Measurements from ENCODE around the gene DGUOK.
A peak's percentile ranks its signal among the peaks of the same experiment; 100 is the strongest.

DGUOK gene

GRCh38 chr2:73995810-73996209 lies 69.1 kb downstream of the DGUOK start:
- no peak for DNase-seq (ENCODE audit: extremely low spot score)
- ChIA-PET POLR2A (no interaction called here), CTCF (interaction anchor here (0.8 to 2.2 kb wide), 12 partner anchors 9 to 168 kb away, joined by 3 to 11 read pairs (median 4); partner anchors contain the start of gene STAMBP)
- TF ChIP-seq, protein P1, sequence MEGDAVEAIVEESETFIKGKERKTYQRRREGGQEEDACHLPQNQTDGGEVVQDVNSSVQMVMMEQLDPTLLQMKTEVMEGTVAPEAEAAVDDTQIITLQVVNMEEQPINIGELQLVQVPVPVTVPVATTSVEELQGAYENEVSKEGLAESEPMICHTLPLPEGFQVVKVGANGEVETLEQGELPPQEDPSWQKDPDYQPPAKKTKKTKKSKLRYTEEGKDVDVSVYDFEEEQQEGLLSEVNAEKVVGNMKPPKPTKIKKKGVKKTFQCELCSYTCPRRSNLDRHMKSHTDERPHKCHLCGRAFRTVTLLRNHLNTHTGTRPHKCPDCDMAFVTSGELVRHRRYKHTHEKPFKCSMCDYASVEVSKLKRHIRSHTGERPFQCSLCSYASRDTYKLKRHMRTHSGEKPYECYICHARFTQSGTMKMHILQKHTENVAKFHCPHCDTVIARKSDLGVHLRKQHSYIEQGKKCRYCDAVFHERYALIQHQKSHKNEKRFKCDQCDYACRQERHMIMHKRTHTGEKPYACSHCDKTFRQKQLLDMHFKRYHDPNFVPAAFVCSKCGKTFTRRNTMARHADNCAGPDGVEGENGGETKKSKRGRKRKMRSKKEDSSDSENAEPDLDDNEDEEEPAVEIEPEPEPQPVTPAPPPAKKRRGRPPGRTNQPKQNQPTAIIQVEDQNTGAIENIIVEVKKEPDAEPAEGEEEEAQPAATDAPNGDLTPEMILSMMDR (IDR thresholded peaks at IDR 0.05; ENCODE audit: control extremely low read depth, extremely low read depth, low read depth, missing control alignments), result peak; percentile 32

GRCh38 chr2:73997813-73998212 lies 71.1 kb downstream of the DGUOK start:
- ChIA-PET POLR2A (no interaction called here), CTCF (interaction anchor here (1.5 kb wide), 1 partner anchor 9 kb away, joined by 6 read pairs; no protein-coding TSS in a partner anchor)
- DNase-seq (ENCODE audit: extremely low spot score), result no peak
- TF ChIP-seq, protein P1 (IDR thresholded peaks at IDR 0.05; ENCODE audit: control extremely low read depth, extremely low read depth, low read depth, missing control alignments), result no peak

GRCh38 chr2:73998451-73998850 lies 71.8 kb downstream of the DGUOK start:
- CTCF ChIA-PET, result interaction anchor here (1.1 to 1.5 kb wide), 3 partner anchors 10 to 90 kb away, joined by 3 to 6 read pairs (median 3); no protein-coding TSS in a partner anchor

GRCh38 chr2:73998933-73999332 lies 72.3 kb downstream of the DGUOK start:
- TF ChIP-seq, protein P1 (IDR thresholded peaks at IDR 0.05; ENCODE audit: control extremely low read depth, extremely low read depth, low read depth, missing control alignments), result no peak
- no peak for DNase-seq (ENCODE audit: extremely low spot score)
- CTCF ChIA-PET, result interaction anchor here (1.1 to 1.5 kb wide), 3 partner anchors 11 to 91 kb away, joined by 3 to 6 read pairs (median 3); no protein-coding TSS in a partner anchor
- POLR2A ChIA-PET, result no interaction called here

More at GRCh38 chr2:73998451-73998850, 71.8 kb downstream of the DGUOK start:
- POLR2A ChIA-PET, result no interaction called here
- TF ChIP-seq, protein P1 (IDR thresholded peaks at IDR 0.05; ENCODE audit: control extremely low read depth, extremely low read depth, low read depth, missing control alignments), result no peak
- DNase-seq (ENCODE audit: extremely low spot score), result no peak

DNA sequence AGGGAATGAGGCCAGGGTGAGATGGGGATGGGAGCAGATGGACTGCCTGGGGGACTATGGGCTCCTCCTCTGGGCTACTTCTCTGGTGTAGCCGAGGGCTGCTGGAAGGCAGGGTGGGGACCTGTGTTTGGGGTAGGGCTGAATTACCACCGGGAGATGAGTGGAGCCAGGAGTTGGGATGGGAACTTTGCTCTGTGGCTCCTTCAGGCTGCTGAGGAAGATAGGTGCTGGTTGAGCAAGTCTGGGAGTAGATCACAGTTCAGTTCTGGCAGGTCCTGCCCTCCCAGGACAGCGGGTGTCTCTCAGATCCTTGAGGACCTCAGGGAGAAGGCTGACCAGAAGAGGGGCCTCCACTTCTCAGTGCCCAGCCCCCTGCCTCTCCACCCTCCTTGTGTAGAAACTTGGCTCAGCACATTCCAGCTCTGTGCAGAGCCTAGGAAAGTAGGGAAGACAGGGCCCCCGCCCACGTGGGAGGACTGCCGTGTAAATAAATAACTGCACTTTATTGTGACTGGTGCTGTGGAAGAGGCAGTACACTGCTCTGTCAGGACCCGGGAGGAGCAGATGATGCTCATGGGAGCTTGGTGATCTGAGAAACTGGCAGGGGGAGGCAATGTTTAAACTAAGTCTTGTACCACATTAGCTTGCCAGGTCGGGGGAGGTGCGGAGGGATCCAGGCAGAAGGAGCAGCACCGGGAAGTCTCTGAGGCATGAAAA lies 73.4 kb downstream of the DGUOK start:
- CTCF ChIA-PET, result interaction anchor here (1.5 to 2.3 kb wide), 3 partner anchors 173 to 391 kb away, joined by 4 to 10 read pairs (median 7); no protein-coding TSS in a partner anchor
- DNase-seq (ENCODE audit: extremely low spot score), result no peak
- POLR2A ChIA-PET, result interaction anchor here (0.6 to 0.9 kb wide), 2 partner anchors 24 to 33 kb away, joined by 3 read pairs; no protein-coding TSS in a partner anchor
- TF ChIP-seq, protein P1 (IDR thresholded peaks at IDR 0.05; ENCODE audit: control extremely low read depth, extremely low read depth, low read depth, missing control alignments), result no peak

DNA sequence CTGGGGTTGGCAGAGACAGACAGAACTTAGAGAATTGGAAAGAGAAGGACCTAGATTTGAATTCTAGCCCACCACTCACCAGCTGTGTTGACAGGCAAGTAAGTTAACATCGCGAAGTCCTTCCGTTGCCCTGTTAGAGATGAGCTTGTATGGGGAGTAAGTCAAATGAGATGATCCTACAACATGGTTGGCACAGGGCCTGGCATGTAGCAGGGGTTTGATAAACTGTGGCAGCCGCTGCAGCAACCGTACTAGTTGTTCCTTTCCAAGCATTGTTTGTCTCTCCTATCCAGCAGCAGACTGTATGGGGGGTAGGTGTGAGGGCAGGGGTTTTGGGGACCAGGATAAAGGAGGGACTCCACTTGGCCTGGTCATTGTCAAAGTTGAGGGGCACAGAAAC lies 74.0 kb downstream of the DGUOK start:
- POLR2A ChIA-PET, result interaction anchor here (0.7 to 0.9 kb wide), 3 partner anchors 13 to 32 kb away, joined by 3 to 5 read pairs (median 3); no protein-coding TSS in a partner anchor
- DNase-seq (ENCODE audit: extremely low spot score), result no peak
- CTCF ChIA-PET, result interaction anchor here (1.0 to 2.3 kb wide), 7 partner anchors 13 to 391 kb away, joined by 3 to 10 read pairs (median 5); no protein-coding TSS in a partner anchor
- TF ChIP-seq, protein P1 (IDR thresholded peaks at IDR 0.05; ENCODE audit: control extremely low read depth, extremely low read depth, low read depth, missing control alignments), result no peak

All from GM10248 (cell line).